Occipital lobe (tissue), 2 donors: ENCODE results near the gene ADCY1. TPM values are rescaled to one million over a fixed set of nuclear protein-coding genes. Genes with fewer than 3 reads are reported as not detected.

Source experiments
- DNase-seq: peaks from one replicate; lab custom pipeline; 2025; lab: John Stamatoyannopoulos, UW
- total RNA-seq: library from RNA; depleted of rRNA; stranded (reverse); fragments of >200 nt; gene quantifications from one replicate; pipeline ENCODE4 v1.2.3, GENCODE V29; 2014

ADCY1 gene
- total RNA-seq, 1 donor from 2014 or later = 226 TPM

- no peak for DNase-seq
These were observed 50.2 kb downstream of the ADCY1 start for GRCh38 chr7:45624392-45624760.

GRCh38 chr7:45625067-45625466 is 50.9 kb downstream of the ADCY1 start:
- DNase-seq = no peak

- no peak for DNase-seq
These were observed 51.7 kb downstream of the ADCY1 start for GRCh38 chr7:45625714-45626440.

GRCh38 chr7:45626441-45627430 is 52.6 kb downstream of the ADCY1 start:
- peak; percentile 18 for DNase-seq

- DNase-seq = no peak
These were observed 53.7 kb downstream of the ADCY1 start for GRCh38 chr7:45627691-45628456.

- no peak for DNase-seq
These were observed 57.4 kb downstream of the ADCY1 start for GRCh38 chr7:45631569-45631968.

GRCh38 chr7:45636733-45637132 is 62.6 kb downstream of the ADCY1 start:
- DNase-seq = no peak

GRCh38 chr7:45638916-45639315 is 64.7 kb downstream of the ADCY1 start:
- DNase-seq = no peak

GRCh38 chr7:45642044-45642443 is 67.9 kb downstream of the ADCY1 start:
- DNase-seq = no peak

- DNase-seq = no peak
These were observed 69.5 kb downstream of the ADCY1 start for GRCh38 chr7:45643630-45644029.

GRCh38 chr7:45644237-45644636 is 70.1 kb downstream of the ADCY1 start:
- no peak for DNase-seq

GRCh38 chr7:45645141-45645969 is 71.2 kb downstream of the ADCY1 start:
- no peak for DNase-seq

- no peak for DNase-seq
These were observed 72.1 kb downstream of the ADCY1 start for GRCh38 chr7:45646207-45646821.

GRCh38 chr7:45646996-45647825 is 73.0 kb downstream of the ADCY1 start:
- DNase-seq = peak; percentile 39

GRCh38 chr7:45647967-45648670 is 74.0 kb downstream of the ADCY1 start:
- no peak for DNase-seq

- DNase-seq = no peak
These were observed 74.5 kb downstream of the ADCY1 start for GRCh38 chr7:45648671-45648995.

GRCh38 chr7:45649560-45650346 is 75.6 kb downstream of the ADCY1 start:
- DNase-seq = no peak
